Measurements from ENCODE around the gene RUBCNL.

The RUBCNL gene

GRCh38 chr13:46343279-46343994 is 43.6 kb downstream of the RUBCNL start:
- DNase-seq = no peak
- no peak for TF ChIP-seq CTCF (IDR thresholded peaks at IDR 0.05)
- intact Hi-C loops (cut with DNase I; ENCODE audit: low total_unique reads) = no loop called here
- no peaks in the 10 kb centered on the region for H3K4me1 ChIP-seq
- no peak overlapping the region for H3K4me3 ChIP-seq
- no peaks in the 10 kb centered on the region for H3K9me3 ChIP-seq
- H3K27ac ChIP-seq = no peak overlapping the region
- H3K27me3 ChIP-seq = no peaks in the 10 kb centered on the region
- H3K36me3 ChIP-seq = no peaks in the 10 kb centered on the region

GRCh38 chr13:46342538-46342937 is 44.5 kb downstream of the RUBCNL start:
- Histone ChIP-seq H3K9me3 (peaks cover 0 to 1% (median 0%) of the 10 kb centered on the region in 3 donors), H3K4me3 (no peak overlapping the region), H3K27me3 (no peaks in the 10 kb centered on the region), H3K4me1 (no peaks in the 10 kb centered on the region), H3K36me3 (no peaks in the 10 kb centered on the region), H3K27ac (no peak overlapping the region)
- intact Hi-C loops (cut with DNase I; ENCODE audit: low total_unique reads) = no loop called here
- no peak for TF ChIP-seq CTCF (IDR thresholded peaks at IDR 0.05)
- DNase-seq = no peak

- no peak for DNase-seq
- Histone ChIP-seq H3K9me3 (peaks cover 0 to 9% (median 0%) of the 10 kb centered on the region in 3 donors), H3K36me3 (no peaks in the 10 kb centered on the region), H3K4me1 (no peaks in the 10 kb centered on the region), H3K27me3 (no peaks in the 10 kb centered on the region), H3K4me3 (no peak overlapping the region), H3K27ac (no peak overlapping the region)
- intact Hi-C loops (cut with DNase I; ENCODE audit: low total_unique reads) = no loop called here
- TF ChIP-seq CTCF (IDR thresholded peaks at IDR 0.05) = no peak
Measured at GRCh38 chr13:46341112-46341711, 45.8 kb downstream of the RUBCNL start.

- Histone ChIP-seq H3K9me3 (peaks cover 0 to 9% (median 0%) of the 10 kb centered on the region in 3 donors), H3K4me3 (no peak overlapping the region), H3K36me3 (no peaks in the 10 kb centered on the region), H3K4me1 (no peaks in the 10 kb centered on the region), H3K27ac (no peak overlapping the region), H3K27me3 (no peaks in the 10 kb centered on the region)
- TF ChIP-seq CTCF (IDR thresholded peaks at IDR 0.05) = no peak
- DNase-seq = no peak
- intact Hi-C loops (cut with DNase I; ENCODE audit: low total_unique reads) = no loop called here
Measured at GRCh38 chr13:46340631-46341111, 46.4 kb downstream of the RUBCNL start.

- DNase-seq = no peak
- intact Hi-C loops (cut with DNase I; ENCODE audit: low total_unique reads) = no loop called here
- Histone ChIP-seq H3K9me3 (peaks cover 0 to 9% (median 0%) of the 10 kb centered on the region in 3 donors), H3K36me3 (no peaks in the 10 kb centered on the region), H3K4me3 (no peak overlapping the region), H3K27ac (no peak overlapping the region), H3K4me1 (no peaks in the 10 kb centered on the region), H3K27me3 (no peaks in the 10 kb centered on the region)
- no peak for TF ChIP-seq CTCF (IDR thresholded peaks at IDR 0.05)
Measured at GRCh38 chr13:46340011-46340410, 47.0 kb downstream of the RUBCNL start.

Measured in tibial artery (tissue), 4 donors.